HG03095 (cell line): ENCODE results near the gene ZFP3.
A peak's percentile ranks its signal among the peaks of the same experiment; 100 is the strongest.
"Not testable (repeated sequence)": the region's sequence is repeated elsewhere in the genome, so short reads cannot be mapped to it uniquely, and the experiment has no call there.

Experiments used
- ATAC-seq: cut with Tn5 transposase; IDR thresholded peaks from one replicate; pipeline ENCODE4 v1.9.1; 2021; ENCODE audit warnings: moderate library complexity; ENCODE audit not compliant: unreplicated experiment

Gene ZFP3

DNA sequence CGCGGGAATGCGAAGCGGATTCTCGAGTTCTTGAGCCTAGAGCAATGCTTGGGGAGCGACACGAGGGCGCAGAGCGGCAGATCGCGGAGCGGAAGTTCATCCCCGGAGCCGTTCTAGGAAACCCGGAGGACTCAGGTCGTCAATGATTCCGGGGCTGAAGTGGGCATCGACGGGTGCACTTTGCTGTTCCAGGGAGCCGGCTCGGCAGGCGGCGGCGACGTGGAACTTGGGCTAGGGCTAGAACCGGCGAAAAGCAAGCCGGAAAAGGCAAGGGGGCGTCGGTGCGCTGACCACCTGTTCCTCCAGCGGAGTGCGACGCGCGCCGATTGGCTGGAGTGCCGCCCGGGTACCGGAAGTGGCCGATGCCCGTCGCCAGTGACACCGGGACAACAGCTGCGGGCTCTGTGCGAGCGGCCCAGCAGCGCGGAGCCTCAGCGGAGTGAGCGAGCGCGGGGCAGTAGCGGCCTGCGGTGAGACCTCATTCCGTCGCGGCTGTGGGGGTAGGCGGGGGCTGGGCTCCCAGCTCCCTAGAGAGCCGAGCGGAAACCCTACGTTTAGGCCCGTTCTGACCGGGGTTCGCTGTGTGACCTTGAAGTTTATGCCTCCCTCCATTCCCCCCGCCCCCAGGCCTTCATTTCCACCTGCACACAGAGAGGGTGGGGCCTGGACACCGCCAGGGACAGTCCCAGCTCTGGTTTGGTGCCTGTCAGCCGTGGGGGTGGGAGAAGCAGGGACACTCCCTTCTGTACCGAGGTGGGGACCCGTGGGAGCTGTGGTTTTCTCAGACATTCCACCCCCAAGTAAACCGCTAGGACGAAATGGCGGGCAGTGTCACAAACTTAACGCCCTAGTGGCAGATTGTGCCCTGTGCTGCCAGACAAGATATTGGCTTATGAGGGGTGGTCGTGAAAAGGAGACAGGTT, at the start of gene ZFP3:
TSS of gene ZFP3 (plus strand) at position 362 of the 923 bp plus-strand sequence. CDS start 13,038 bp downstream, outside the sequence.
- peak; percentile 65 for ATAC-seq

DNA sequence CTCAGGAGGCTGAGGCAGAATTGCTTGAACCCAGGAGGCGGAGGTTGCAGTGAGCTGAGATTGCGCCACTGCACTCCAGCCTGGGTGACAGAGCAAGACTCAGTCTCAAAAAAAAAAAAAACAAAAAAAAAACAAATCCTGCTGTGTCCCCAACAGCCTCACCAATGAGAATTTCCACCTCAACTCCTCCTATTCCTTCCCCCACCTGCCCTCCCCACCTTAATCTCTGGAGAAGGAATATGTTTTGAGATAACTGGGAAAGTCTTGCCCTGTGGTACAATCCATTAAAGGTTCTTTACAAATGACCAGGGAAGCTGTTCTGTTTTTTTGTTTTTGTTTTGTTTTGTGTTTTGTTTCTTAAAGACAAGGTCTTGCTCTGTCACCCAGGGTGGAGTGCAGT, 48.1 kb upstream of the ZFP3 start:
- ATAC-seq, result not testable (repeated sequence)

- ATAC-seq, result no peak
These were observed 46.7 kb upstream of the ZFP3 start for GRCh38 chr17:5031365-5032082.

- ATAC-seq, result no peak
These were observed 45.4 kb upstream of the ZFP3 start for GRCh38 chr17:5032865-5033264.

DNA sequence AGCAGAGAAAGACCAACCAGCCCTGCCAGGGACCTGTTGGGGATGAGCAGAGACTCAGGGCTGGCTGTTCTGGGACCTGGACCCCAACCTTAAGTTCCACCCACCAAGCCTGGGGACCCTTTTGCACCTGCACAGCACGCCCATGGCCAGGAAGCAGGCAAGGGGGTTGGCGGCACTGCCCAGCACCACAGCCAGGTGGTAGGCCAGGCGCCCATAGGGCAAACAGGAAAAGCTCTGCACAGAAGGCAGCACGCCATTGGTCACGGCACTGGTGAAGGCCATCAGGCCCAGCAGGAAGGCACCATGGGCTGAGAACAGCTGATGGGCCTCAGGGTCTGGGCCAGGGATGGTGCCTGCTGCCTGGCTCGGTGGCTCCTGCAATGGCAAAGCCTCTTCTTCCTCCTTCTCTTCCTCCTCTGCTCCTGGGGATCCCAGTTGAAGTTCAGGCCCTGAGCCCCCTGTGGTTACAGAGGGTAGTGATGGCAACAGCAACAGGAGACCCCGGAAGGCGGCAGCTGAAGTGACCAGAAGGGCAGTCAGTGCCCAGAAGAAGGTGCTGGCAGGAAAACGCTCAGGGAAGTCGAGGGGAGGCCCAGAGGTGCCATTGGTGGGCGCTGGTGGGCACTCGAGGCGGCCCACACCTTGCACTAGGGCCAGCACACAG, 44.8 kb upstream of the ZFP3 start:
- ATAC-seq, result no peak

GRCh38 chr17:5034063-5034462, 44.2 kb upstream of the ZFP3 start:
- no peak for ATAC-seq

DNA sequence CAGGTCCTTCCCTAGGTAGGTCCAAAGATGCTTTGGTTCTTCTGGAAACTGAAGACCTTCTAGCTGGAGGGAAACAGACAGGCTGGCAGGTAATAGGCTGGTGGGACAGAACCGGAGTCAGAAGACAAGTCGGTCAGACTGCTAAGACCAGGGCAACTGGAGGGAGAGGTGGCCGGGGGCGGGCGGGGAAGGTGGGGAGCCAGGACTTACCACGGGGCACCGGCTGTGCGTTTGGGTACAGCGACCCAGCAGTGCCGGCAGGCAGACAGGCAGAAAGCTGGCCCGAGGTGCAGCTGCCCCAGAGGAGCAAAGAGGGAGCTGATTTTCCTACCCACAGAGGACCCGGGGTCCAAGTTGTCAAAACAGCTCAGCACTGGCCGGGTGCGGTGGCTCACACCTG, 43.6 kb upstream of the ZFP3 start:
- no peak for ATAC-seq

- no peak for ATAC-seq
These were observed 43.0 kb upstream of the ZFP3 start, which contains the start of gene SLC52A1 for GRCh38 chr17:5035315-5035714. Gene SLC52A1, minus strand, starts transcription at chr17:5035426. Its CDS starts 820 bp downstream, at chr17:5034606.

- no peak for ATAC-seq
These were observed 35.9 kb upstream of the ZFP3 start for GRCh38 chr17:5042157-5043022.

DNA sequence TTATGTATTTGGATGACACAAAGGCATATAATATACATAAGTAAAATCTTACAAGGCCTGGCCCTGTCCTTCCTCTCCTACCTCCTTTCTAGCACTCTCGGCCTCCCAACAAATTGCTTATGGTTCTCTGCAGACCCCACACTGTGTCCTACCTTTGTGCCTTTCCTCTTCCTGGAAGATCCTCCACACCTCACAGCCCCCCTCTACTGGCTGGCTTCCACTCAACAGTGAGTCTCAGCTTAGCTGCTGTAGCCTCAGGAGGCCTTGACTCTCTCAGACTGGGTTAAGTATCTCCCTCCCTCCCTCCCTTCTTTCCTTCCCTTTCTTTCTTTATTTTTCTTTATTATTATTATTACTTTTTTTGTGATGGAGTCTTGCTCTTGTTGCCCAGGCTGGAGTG, 34.7 kb upstream of the ZFP3 start:
- ATAC-seq, result no peak

- no peak for ATAC-seq
These were observed 33.6 kb upstream of the ZFP3 start for GRCh38 chr17:5044630-5045029.

GRCh38 chr17:5045496-5045895, 32.8 kb upstream of the ZFP3 start:
- no peak for ATAC-seq

DNA sequence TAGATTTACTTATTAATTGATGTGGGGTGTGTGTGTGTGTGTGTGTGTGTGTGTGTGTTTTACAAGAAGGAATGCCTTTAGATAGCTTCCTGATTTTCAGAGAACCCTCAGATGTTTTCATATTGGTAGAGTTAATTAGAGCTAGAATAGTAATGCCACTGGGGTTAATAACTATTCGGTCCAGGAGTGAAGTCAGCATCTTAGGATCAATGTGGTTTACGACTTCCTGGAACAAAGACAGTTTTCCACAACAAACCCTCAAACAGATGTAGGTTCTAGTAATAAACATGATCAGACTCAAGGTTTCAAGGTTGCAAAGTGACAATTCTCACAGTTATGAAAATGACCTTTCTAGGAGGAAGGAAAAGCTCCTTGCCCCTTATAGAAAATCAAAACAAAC, 30.8 kb upstream of the ZFP3 start:
- ATAC-seq, result no peak

- ATAC-seq, result no peak
These were observed 28.9 kb upstream of the ZFP3 start for GRCh38 chr17:5049314-5049841.

DNA sequence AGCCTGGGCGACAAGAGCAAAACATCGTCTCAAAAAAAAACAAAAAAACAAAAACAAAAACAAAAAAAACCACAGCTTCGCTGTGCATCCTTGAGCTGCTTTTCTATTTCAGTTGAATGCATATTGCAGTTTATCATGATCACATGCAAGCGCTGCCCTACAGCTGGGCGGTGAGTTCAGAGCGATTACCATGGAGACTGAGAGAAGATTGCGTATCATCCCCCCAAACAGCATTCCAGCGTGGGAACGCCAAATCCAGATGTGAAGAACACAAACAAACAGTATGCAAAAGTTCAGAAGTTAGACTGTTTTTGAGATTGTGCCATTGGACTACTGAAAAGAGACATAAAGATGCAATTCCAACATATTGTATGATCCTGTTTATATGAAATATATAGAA, 28.0 kb upstream of the ZFP3 start:
- ATAC-seq, result no peak

DNA sequence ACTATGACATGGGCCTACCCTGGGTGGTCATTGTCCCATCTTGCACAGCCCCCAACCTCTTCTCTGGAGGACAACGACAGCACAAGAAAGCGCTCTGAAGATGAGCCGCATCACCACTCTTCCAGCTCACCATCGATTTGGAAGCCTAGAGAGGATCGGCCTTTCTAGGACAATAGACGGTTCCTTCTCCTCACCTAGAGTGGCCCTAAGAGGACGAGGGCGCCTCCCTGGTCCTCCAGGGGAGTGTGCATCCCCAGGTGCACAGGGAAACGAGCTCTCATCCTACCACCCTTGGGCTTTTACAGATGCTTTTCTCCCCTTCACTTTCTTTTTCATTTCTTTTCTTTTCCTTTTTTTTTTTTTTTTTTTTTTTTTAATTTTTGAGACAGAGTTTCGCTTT, 22.7 kb upstream of the ZFP3 start:
- no peak for ATAC-seq

DNA sequence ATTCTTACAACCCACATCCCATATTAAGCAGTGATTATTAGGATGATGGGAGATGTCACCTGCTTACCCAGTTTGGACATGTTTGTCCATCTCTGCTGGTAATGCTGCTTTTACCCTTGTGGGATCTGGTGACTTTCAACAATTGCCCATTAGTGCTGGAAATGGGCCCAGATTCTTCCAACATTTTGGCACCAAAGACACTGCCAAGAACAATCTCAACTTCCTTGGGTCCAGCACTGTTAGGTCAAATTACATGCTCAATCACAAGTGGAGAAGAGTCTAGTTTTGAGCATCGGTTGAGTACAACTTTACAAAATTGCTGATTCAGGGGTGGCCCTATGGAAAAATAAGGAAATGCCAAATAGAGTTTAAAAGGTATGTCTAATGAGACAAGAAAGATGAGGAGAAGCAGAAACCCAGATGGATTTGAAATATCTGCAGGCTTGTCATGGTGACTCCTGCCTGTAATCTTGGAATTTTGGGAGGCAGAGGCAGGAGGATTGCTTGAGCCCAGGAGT, 13.0 kb upstream of the ZFP3 start:
- ATAC-seq, result no peak

DNA sequence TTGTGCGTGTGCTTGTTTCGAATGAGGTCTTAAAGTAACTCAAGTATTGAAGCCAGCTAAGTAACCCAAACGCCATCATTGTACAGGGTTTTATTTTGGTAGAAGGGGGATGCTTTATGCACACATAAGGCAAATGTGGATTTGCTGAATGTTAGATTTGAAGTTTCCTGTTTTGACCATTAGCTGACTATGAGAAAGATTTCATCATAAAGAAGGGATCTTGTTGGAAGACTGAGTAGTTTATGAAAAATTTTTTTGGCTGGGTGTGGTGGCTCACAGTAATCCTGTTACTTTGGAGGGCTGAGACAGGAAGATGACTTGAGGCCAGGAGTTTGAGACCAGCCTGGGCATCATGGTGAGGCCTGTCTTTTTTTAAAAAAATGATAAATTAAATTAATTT, 10.0 kb upstream of the ZFP3 start:
- no peak for ATAC-seq

- no peak for ATAC-seq
These were observed 8.5 kb upstream of the ZFP3 start for GRCh38 chr17:5069724-5070123.

DNA sequence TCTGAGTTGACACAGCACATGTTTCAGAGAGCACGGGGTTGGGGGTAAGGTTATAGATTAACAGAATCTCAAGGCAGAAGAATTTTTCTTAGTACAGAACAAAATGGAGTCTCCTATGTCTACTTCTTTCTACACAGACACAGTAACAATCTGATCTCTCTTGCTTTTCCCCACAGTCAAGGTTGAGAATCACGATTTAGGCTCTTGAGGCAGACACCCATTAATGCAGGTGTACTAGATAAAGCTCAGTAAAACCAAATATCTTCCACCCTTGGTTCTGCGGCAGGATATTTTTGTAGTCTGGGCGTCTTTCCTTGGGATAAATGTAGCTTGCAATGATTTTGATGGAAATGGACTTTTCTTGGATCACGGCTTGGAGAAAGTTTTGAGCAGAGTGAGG, 2.8 kb upstream of the ZFP3 start:
- not testable (repeated sequence) for ATAC-seq
